Neural crest cell (in vitro differentiated cells): Measurements from ENCODE around the gene FAM83E. TPM values are rescaled to one million over a fixed set of nuclear protein-coding genes. Genes with fewer than 3 reads are reported as not detected.

Source experiments
- DNase-seq: peaks from one replicate; pipeline ENCODE4 v3.0.0; 2021; ENCODE audit warnings: low read depth, mixed read lengths, low spot score
- H3K27ac Mint-ChIP-seq: one replicate; pipeline ENCODE4 v1.8.0; 2021; ENCODE audit warnings: mild to moderate bottlenecking, mixed read lengths; ENCODE audit not compliant: unreplicated experiment
- H3K27me3 Mint-ChIP-seq: 2 replicates; pipeline ENCODE4 v1.8.0; 2021; ENCODE audit warnings: low read depth, mild to moderate bottlenecking, mixed read lengths
- H3K36me3 Mint-ChIP-seq: 2 replicates; pipeline ENCODE4 v1.8.0; 2021; ENCODE audit warnings: low read depth, mild to moderate bottlenecking, mixed read lengths
- H3K4me1 Mint-ChIP-seq: 2 replicates; pipeline ENCODE4 v1.8.0; 2021; ENCODE audit warnings: mixed read lengths
- H3K4me3 Mint-ChIP-seq: one replicate; pipeline ENCODE4 v1.8.0; 2021; ENCODE audit warnings: mild to moderate bottlenecking, mixed read lengths
- H3K9me3 Mint-ChIP-seq: 2 replicates; pipeline ENCODE4 v1.8.0; 2021; ENCODE audit warnings: mixed read lengths
- CTCF ChIP-seq: fragments of 200-600 bp; sonication (generic); conservative IDR thresholded peaks from 2 replicates; pipeline ENCODE4 v1.5.0; 2021; ENCODE audit warnings: antibody characterized with exemption, mild to moderate bottlenecking
- total RNA-seq: library from RNA; stranded (reverse); gene quantifications from 2 replicates; pipeline ENCODE4 v1.2.1, GENCODE V29; 2021

FAM83E gene
- total RNA-seq, 1 donor from 2014 or later, result 6.1 TPM

- peaks cover 44% of the 10 kb centered on the region for H3K4me1 Mint-ChIP-seq
- H3K27me3 Mint-ChIP-seq, result peaks cover 19% of the 10 kb centered on the region
- no peak for TF ChIP-seq CTCF
- no peaks in the 10 kb centered on the region for H3K36me3 Mint-ChIP-seq
- no peak overlapping the region for H3K27ac Mint-ChIP-seq
- H3K4me3 Mint-ChIP-seq, result peak overlapping the region; percentile 86
- no peaks in the 10 kb centered on the region for H3K9me3 Mint-ChIP-seq
- no peak for DNase-seq
These were observed 14.9 kb upstream of the FAM83E start for GRCh38 chr19:48629599-48630295.

- Mint-ChIP-seq H3K27me3 (peaks cover 14% of the 10 kb centered on the region), H3K36me3 (no peaks in the 10 kb centered on the region), H3K27ac (no peak overlapping the region), H3K4me1 (peaks cover 42% of the 10 kb centered on the region), H3K9me3 (no peaks in the 10 kb centered on the region), H3K4me3 (no peak overlapping the region)
- TF ChIP-seq CTCF, result no peak
- DNase-seq, result no peak
These were observed 14.4 kb upstream of the FAM83E start for GRCh38 chr19:48629297-48629598.

- H3K27me3 Mint-ChIP-seq, result peaks cover 11% of the 10 kb centered on the region
- H3K36me3 Mint-ChIP-seq, result no peaks in the 10 kb centered on the region
- peaks cover 43% of the 10 kb centered on the region for H3K4me1 Mint-ChIP-seq
- no peak overlapping the region for H3K27ac Mint-ChIP-seq
- H3K9me3 Mint-ChIP-seq, result no peaks in the 10 kb centered on the region
- TF ChIP-seq CTCF, result no peak
- H3K4me3 Mint-ChIP-seq, result no peak overlapping the region
- DNase-seq, result no peak
These were observed 13.8 kb upstream of the FAM83E start for GRCh38 chr19:48628486-48629296.

- Mint-ChIP-seq H3K4me3 (peak overlapping the region; percentile 41), H3K36me3 (no peaks in the 10 kb centered on the region), H3K4me1 (peaks cover 49% of the 10 kb centered on the region), H3K27ac (no peak overlapping the region), H3K27me3 (peaks cover 11% of the 10 kb centered on the region), H3K9me3 (no peaks in the 10 kb centered on the region)
- no peak for TF ChIP-seq CTCF
- no peak for DNase-seq
These were observed 13.0 kb upstream of the FAM83E start for GRCh38 chr19:48627865-48628314.

GRCh38 chr19:48627201-48627864, 12.5 kb upstream of the FAM83E start:
- no peak for DNase-seq
- TF ChIP-seq CTCF, result no peak
- peaks cover 11% of the 10 kb centered on the region for H3K27me3 Mint-ChIP-seq
- peak overlapping the region; percentile 49 for H3K4me3 Mint-ChIP-seq
- H3K27ac Mint-ChIP-seq, result no peak overlapping the region
- no peaks in the 10 kb centered on the region for H3K36me3 Mint-ChIP-seq
- H3K9me3 Mint-ChIP-seq, result no peaks in the 10 kb centered on the region
- H3K4me1 Mint-ChIP-seq, result peaks cover 48% of the 10 kb centered on the region
